ENCODE data around the gene RASSF7.

DNA sequence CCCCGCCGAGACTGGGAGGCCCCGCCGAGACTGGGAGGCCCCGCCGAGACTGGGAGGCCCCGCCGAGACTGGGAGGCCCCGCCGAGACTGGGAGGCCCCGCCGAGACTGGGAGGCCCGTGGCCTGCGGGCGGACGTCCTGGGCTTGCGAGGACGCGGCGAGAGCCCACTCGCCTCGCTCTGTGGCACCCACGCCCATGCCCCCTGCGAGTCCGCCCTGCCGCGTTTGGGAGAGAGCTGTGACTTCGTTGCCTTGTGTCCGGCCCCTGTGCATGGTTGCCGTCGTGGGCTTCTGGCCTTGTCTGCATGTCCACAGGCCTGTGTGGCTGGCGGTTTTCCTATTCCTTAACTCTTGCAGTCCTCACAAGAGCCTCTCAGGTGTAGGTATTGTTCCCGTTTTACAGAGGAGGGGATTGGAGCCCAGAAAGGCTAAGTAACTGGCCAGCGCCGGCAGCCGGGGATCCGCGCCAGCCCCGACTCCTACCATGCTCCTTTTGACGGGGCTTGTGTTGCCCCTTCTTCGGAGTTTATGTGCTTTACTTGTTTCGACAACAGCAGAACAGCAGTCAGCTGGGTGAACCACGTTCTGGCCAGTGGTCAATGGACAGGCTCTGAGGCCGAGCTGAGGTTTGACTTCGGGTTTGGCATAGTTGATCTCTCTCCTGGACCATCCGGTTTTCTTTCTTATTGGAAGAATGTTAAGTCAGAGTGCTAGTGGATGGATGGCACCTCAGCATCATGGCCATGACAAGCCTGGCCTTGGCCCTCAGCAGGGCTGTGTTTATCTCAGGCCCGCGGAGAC is 16.2 kb downstream of the RASSF7 start:
- no peak for TF ChIP-seq POLR2A (IDR thresholded peaks at IDR 0.05)
- TF ChIP-seq, protein P1, sequence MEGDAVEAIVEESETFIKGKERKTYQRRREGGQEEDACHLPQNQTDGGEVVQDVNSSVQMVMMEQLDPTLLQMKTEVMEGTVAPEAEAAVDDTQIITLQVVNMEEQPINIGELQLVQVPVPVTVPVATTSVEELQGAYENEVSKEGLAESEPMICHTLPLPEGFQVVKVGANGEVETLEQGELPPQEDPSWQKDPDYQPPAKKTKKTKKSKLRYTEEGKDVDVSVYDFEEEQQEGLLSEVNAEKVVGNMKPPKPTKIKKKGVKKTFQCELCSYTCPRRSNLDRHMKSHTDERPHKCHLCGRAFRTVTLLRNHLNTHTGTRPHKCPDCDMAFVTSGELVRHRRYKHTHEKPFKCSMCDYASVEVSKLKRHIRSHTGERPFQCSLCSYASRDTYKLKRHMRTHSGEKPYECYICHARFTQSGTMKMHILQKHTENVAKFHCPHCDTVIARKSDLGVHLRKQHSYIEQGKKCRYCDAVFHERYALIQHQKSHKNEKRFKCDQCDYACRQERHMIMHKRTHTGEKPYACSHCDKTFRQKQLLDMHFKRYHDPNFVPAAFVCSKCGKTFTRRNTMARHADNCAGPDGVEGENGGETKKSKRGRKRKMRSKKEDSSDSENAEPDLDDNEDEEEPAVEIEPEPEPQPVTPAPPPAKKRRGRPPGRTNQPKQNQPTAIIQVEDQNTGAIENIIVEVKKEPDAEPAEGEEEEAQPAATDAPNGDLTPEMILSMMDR (IDR thresholded peaks at IDR 0.05) = no peak
